ENCODE results near the gene TELO2. TPM values are rescaled to one million over a fixed set of nuclear protein-coding genes. Genes with fewer than 3 reads are reported as not detected.

The TELO2 gene
- total and polyA plus RNA-seq, 9 donors: 0.27 to 36.8 (median 31.7) TPM

DNA sequence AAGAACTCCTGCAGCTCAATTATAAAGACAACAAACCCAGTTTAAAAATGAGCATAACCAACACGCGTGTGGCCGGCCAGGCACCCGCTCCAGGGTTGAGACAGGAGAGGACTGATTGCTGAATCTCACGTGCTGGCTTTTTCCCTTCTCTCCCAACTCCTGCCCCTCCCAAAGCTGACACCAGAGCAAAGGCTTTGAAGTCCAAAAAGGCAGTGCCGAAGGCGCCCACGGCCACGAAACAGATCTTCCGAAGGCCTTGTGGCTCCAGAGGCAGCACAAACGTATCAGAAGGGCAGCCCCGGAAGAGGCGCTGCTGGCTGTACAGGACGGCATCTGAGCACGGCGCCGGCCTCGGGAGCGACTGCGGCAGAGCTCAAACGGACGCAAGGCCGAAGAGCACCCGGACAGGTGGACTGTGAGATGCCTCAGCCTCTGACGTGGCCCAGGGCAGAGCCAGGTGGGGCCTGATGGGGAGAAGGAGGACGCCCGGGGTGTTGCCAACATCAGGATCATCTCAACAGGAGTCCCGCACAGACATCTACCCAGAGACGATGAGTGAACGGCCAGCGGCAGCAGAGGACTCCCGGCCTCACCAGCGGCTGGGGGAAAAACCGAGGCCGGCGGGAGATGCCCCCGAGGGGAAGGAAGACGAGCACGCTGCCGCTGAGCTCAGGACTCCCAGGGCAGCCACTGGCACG is 28.8 kb upstream of the TELO2 start:
- H3K4me3 ChIP-seq: no peak overlapping the region
- no peak overlapping the region for H3K27ac ChIP-seq
- TF ChIP-seq, protein P1, sequence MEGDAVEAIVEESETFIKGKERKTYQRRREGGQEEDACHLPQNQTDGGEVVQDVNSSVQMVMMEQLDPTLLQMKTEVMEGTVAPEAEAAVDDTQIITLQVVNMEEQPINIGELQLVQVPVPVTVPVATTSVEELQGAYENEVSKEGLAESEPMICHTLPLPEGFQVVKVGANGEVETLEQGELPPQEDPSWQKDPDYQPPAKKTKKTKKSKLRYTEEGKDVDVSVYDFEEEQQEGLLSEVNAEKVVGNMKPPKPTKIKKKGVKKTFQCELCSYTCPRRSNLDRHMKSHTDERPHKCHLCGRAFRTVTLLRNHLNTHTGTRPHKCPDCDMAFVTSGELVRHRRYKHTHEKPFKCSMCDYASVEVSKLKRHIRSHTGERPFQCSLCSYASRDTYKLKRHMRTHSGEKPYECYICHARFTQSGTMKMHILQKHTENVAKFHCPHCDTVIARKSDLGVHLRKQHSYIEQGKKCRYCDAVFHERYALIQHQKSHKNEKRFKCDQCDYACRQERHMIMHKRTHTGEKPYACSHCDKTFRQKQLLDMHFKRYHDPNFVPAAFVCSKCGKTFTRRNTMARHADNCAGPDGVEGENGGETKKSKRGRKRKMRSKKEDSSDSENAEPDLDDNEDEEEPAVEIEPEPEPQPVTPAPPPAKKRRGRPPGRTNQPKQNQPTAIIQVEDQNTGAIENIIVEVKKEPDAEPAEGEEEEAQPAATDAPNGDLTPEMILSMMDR (IDR thresholded peaks at IDR 0.05): no peak
- TF ChIP-seq EP300 (IDR thresholded peaks at IDR 0.05) (no peak), POLR2A (IDR thresholded peaks at IDR 0.05) (no peak)
- no peaks in the 10 kb centered on the region for H3K9me3 ChIP-seq
- no peak for DNase-seq
- no peaks in the 10 kb centered on the region for H3K27me3 ChIP-seq
- intact Hi-C loops (cut with DNase I): no loop called here
- H3K4me1 ChIP-seq (ENCODE audit: insufficient read depth): no peaks in the 10 kb centered on the region
- WGBS, 3 donors: 86 to 89% (median 87%) methylated on average over 41 of the region's 41 CpGs
- H3K36me3 ChIP-seq: no peaks in the 10 kb centered on the region

DNA sequence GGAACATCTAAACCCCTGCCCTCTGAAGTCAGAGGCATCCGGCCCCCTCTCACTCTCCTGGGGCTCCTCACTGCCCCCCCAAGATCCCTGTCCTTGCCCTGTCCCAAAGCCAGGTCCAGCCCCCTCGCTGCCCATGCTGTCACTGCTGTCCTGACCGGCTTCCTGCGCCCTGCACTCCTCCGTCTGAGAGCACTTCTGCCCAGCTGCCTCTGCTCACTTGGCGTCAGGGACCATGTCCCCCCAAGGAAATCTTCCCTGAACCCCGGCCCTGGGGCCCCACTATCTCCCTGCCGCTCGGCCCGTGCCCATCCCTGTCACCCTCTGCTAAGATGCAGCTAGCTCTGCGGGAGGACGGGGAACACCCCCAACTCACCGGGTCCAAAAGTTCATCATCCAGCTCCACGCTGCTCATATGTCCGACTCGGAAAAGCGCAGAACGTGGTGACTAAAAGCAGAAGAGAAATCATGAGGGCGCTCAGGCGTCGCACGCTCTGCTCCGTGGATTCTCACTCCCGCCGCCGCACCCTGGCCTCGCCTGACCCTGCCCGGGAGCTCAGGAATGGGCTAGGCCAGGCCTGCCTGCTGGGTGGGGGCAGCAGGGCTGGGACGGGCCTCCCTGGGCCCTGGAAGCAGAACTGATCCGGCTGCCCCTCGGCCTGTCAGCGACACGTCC is 28.1 kb upstream of the TELO2 start:
- intact Hi-C loops (cut with DNase I): no loop called here
- Histone ChIP-seq H3K9me3 (no peaks in the 10 kb centered on the region), H3K36me3 (no peaks in the 10 kb centered on the region), H3K27ac (no peak overlapping the region), H3K4me3 (no peak overlapping the region), H3K4me1 (ENCODE audit: insufficient read depth) (no peaks in the 10 kb centered on the region), H3K27me3 (no peaks in the 10 kb centered on the region)
- TF ChIP-seq EP300 (IDR thresholded peaks at IDR 0.05): no peak
- no peak for TF ChIP-seq POLR2A (IDR thresholded peaks at IDR 0.05)
- TF ChIP-seq, protein P1 (IDR thresholded peaks at IDR 0.05): no peak
- DNase-seq: no peak
- WGBS, 3 donors: 86 to 90% (median 86%) methylated on average over 33 of the region's 33 CpGs

DNA sequence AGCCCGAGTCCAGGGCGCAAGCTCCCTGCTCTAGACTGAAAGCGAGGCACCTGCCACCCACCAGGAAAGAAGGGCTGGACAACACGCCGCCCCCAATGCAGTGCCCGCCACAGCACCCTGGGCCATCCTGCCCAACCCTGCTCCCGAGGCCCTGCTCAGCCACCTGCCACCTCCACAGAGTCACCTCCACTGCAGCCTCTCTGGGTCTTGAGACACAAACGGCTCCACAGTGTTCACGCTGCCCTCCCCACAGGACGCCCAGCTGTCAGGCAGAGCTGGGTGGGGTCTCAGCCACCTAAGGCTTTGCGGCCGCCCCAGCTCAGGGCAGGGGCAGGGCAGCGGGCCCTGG is 27.6 kb upstream of the TELO2 start:
- Histone ChIP-seq H3K36me3 (no peaks in the 10 kb centered on the region), H3K4me1 (ENCODE audit: insufficient read depth) (no peaks in the 10 kb centered on the region), H3K9me3 (no peaks in the 10 kb centered on the region), H3K27ac (no peak overlapping the region), H3K27me3 (no peaks in the 10 kb centered on the region), H3K4me3 (no peak overlapping the region)
- 89 to 94% (median 93%) methylated on average over 13 of the region's 13 CpGs for WGBS, 3 donors
- TF ChIP-seq POLR2A (IDR thresholded peaks at IDR 0.05): no peak
- TF ChIP-seq, protein P1 (IDR thresholded peaks at IDR 0.05): no peak
- no peak for TF ChIP-seq EP300 (IDR thresholded peaks at IDR 0.05)
- intact Hi-C loops (cut with DNase I): no loop called here
- DNase-seq: no peak

DNA sequence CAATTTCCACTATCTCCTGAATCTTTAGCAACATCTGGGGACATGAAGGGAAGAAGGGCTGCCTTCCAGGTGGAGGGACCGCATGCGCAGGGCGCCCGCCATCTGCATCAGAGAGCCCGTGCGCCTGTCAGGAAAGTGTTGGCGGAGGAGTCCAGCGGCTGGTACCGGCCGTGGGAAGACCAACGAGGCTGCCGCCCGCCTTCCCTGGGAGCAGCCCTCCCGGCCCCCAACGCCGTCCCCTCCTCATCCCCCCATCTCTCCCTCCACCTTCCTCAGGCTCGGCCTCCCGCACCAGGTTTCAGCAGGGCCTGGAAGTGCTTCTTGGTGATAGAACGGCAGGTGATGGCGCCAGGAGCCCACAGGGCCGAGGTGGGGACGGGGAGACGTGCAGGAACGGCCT is 27.1 kb upstream of the TELO2 start:
- no peak overlapping the region for H3K27ac ChIP-seq
- no peaks in the 10 kb centered on the region for H3K27me3 ChIP-seq
- no peak for DNase-seq
- H3K9me3 ChIP-seq: no peaks in the 10 kb centered on the region
- 84 to 89% (median 84%) methylated on average over 24 of the region's 24 CpGs for WGBS, 3 donors
- peaks cover 4% of the 10 kb centered on the region for H3K4me1 ChIP-seq (ENCODE audit: insufficient read depth)
- intact Hi-C loops (cut with DNase I): no loop called here
- H3K36me3 ChIP-seq: no peaks in the 10 kb centered on the region
- no peak overlapping the region for H3K4me3 ChIP-seq
- no peak for TF ChIP-seq POLR2A (IDR thresholded peaks at IDR 0.05)
- TF ChIP-seq, protein P1 (IDR thresholded peaks at IDR 0.05): no peak
